HCT116 (cell line): ENCODE results near the gene DAZAP1. TPM values are rescaled to one million over a fixed set of nuclear protein-coding genes. Genes with fewer than 3 reads are reported as not detected.

ENCODE experiments used
- ATAC-seq: fragments of 200-7000 bp; cut with Tn5 transposase; 2 replicates; pipeline ENCODE4 v1.9.1; 2020; ENCODE audit warnings: mild to moderate bottlenecking, moderate library complexity
- BruUV-seq: library from RNA; stranded (reverse); fragments of 400-500 nt; replicated peaks from 2 replicates; lab custom pipeline; 2021; lab: Mats Ljungman, UMichigan
- CTCF ChIA-PET: fragments of 300-600 bp; sonication (Branson Sonifier 250); formaldehyde crosslinking; loops from one replicate; lab custom pipeline; 2021; ENCODE audit warnings: antibody characterized with exemption; lab: Charles Lee
- POLR2A ChIA-PET: fragments of 300-600, 350-600 bp; sonication (Branson Sonifier 250); formaldehyde crosslinking; loops from one replicate; lab custom pipeline; 2021; ENCODE audit warnings: antibody characterized with exemption; lab: Charles Lee
- RAD21 ChIA-PET, 2 experiments: fragments of 300-600 bp; sonication (Branson Sonifier 250); formaldehyde crosslinking; loops; one replicate each; lab custom pipeline; 2023; ENCODE audit warnings: low total read pairs in 2 of 2; ENCODE audit not compliant: uncharacterized antibody in 2 of 2, unreplicated experiment in 2 of 2, low non-redundant PET in 1 of 2; lab: Charles Lee
- DNase-seq: peaks from one replicate; pipeline ENCODE4 v3.0.0-alpha.2; 2010; ENCODE audit warnings: low read depth, low spot score
- H2AFZ ChIP-seq: fragments of 200-600 bp; shearing (Covaris generic), sonication (generic); 2 replicates; pipeline ENCODE4 v1.6.1; 2017; ENCODE audit warnings: low read depth, mixed run types, mixed read lengths, antibody characterized with exemption, low read length; ENCODE audit not compliant: poor library complexity, severe bottlenecking
- H3K27ac ChIP-seq: 2 replicates; pipeline ENCODE4 v1.5.1; 2012; ENCODE audit warnings: low read depth, low read length
- H3K27me3 ChIP-seq: fragments of 200-600 bp; sonication (generic); 2 replicates; pipeline ENCODE4 v1.6.1; 2016; ENCODE audit warnings: mixed run types, low read length, mixed read lengths; ENCODE audit not compliant: insufficient read depth
- H3K36me3 ChIP-seq, 2 experiments: fragments of 200-500 bp in 1 of 2; fragments of 200-600 bp in 1 of 2; sonication (Bioruptor generic) in 1 of 2; sonication (generic) in 1 of 2; 2 replicates each; pipeline versions ENCODE4 v1.5.1 to v1.6.1; 2014 to 2016; ENCODE audit warnings: low read length in 2 of 2, inconsistent platforms in 1 of 2, mixed read lengths in 1 of 2, mixed run types in 1 of 2; ENCODE audit not compliant: insufficient read depth in 2 of 2, control insufficient read depth in 1 of 2
- H3K4me1 ChIP-seq, 2 experiments: fragments of 200-600 bp in 1 of 2; sonication (generic) in 1 of 2; 2 replicates each; pipeline versions ENCODE4 v1.5.1 to v1.6.1; 2012 to 2017; ENCODE audit warnings: low read length in 2 of 2, inconsistent platforms in 1 of 2, mild to moderate bottlenecking in 1 of 2, mixed read lengths in 1 of 2, mixed run types in 1 of 2, moderate library complexity in 1 of 2; ENCODE audit not compliant: insufficient read depth in 2 of 2, control insufficient read depth in 1 of 2
- H3K4me2 ChIP-seq: fragments of 200-600 bp; sonication (generic); 2 replicates; pipeline ENCODE4 v1.6.1; 2017; ENCODE audit warnings: mixed run types, low read length, mixed read lengths
- H3K4me3 ChIP-seq, 2 experiments: fragments of 200-600 bp in 1 of 2; sonication (generic) in 1 of 2; replicated peaks in 1 of 2; 2 replicates each; pipeline ENCODE4 v1.5.1; 2011 to 2016; ENCODE audit warnings: low read length in 2 of 2, control low read depth in 1 of 2, low read depth in 1 of 2, mild to moderate bottlenecking in 1 of 2, mixed read lengths in 1 of 2, mixed run types in 1 of 2
- H3K79me2 ChIP-seq: fragments of 200-600 bp; sonication (generic); 2 replicates; pipeline ENCODE4 v1.6.1; 2017; ENCODE audit warnings: mild to moderate bottlenecking, mixed run types, low read length, moderate library complexity, mixed read lengths; ENCODE audit not compliant: insufficient read depth
- H3K9ac ChIP-seq: fragments of 200-600 bp; sonication (generic); 2 replicates; pipeline ENCODE4 v1.6.1; 2016; ENCODE audit warnings: low read length, mixed read lengths
- H3K9me2 ChIP-seq: fragments of 200-600 bp; sonication (generic), shearing (Covaris generic); 2 replicates; pipeline ENCODE4 v1.6.1; 2017; ENCODE audit warnings: mixed run types, mild to moderate bottlenecking, moderate library complexity; ENCODE audit not compliant: insufficient read depth
- H3K9me3 ChIP-seq, 2 experiments: fragments of 200-500 bp in 1 of 2; fragments of 200-600 bp in 1 of 2; sonication (Bioruptor generic) in 1 of 2; sonication (generic) in 1 of 2; 2 replicates each; pipeline ENCODE4 v1.6.1; 2014 to 2017; ENCODE audit warnings: low read length in 2 of 2, mixed read lengths in 2 of 2, inconsistent platforms in 1 of 2, low read depth in 1 of 2, mild to moderate bottlenecking in 1 of 2, mixed run types in 1 of 2, moderate library complexity in 1 of 2; ENCODE audit not compliant: control insufficient read depth in 1 of 2, insufficient read depth in 1 of 2
- H4K20me1 ChIP-seq: fragments of 200-600 bp; sonication (generic), shearing (Covaris generic); 2 replicates; pipeline ENCODE4 v1.6.1; 2017; ENCODE audit warnings: mixed run types, mild to moderate bottlenecking, moderate library complexity; ENCODE audit not compliant: insufficient read depth
- ELF1 ChIP-seq: IDR thresholded peaks from 2 replicates; pipeline ENCODE4 v1.6.1; 2012; ENCODE audit warnings: low read depth, borderline replicate concordance
- MAX ChIP-seq: IDR thresholded peaks from 2 replicates; pipeline ENCODE4 v1.6.1; 2012
- POLR2AphosphoS5 ChIP-seq: IDR thresholded peaks from 2 replicates; pipeline ENCODE4 v1.6.1; 2011; ENCODE audit warnings: mild to moderate bottlenecking, low read depth, low read length, moderate library complexity
- SP1 ChIP-seq: IDR thresholded peaks from 2 replicates; pipeline ENCODE4 v1.6.1; 2012; ENCODE audit warnings: low read depth
- SRF ChIP-seq: IDR thresholded peaks from 2 replicates; pipeline ENCODE4 v1.6.1; 2012; ENCODE audit warnings: low read depth
- ZFX ChIP-seq: fragments of 450-650 bp; IDR thresholded peaks from 2 replicates; pipeline ENCODE4 v1.6.1; 2017
- ZNF274 ChIP-seq: fragments of 200-500 bp; sonication (Bioruptor generic); IDR thresholded peaks from 2 replicates; pipeline ENCODE4 v1.6.1; 2014; ENCODE audit warnings: mild to moderate bottlenecking, low read depth, low read length, inconsistent platforms
- intact Hi-C: fragments of 100-400 bp; cut with micrococcal nuclease; formaldehyde crosslinking; loops from 2 replicates; pipeline ENCODE4 v1.10.0; 2022
- total RNA-seq: library from RNA; stranded (reverse); gene quantifications from one replicate; pipeline ENCODE4 v1.2.1, GENCODE V29; 2021; ENCODE audit not compliant: unreplicated experiment
- TF ChIP-seq, protein P1 (sequence below), 3 experiments: fragments of 200-600 bp in 1 of 3; sonication (generic) in 1 of 3; IDR thresholded peaks in 2 of 3; conservative IDR thresholded peaks in 1 of 3; 2 replicates each; pipeline ENCODE4 v1.5.1; 2012 to 2017; ENCODE audit warnings: low read depth in 2 of 3, low read length in 2 of 3, antibody characterized with exemption in 1 of 3, borderline replicate concordance in 1 of 3, control low read depth in 1 of 3, mild to moderate bottlenecking in 1 of 3, mixed read lengths in 1 of 3, mixed run types in 1 of 3, moderate library complexity in 1 of 3; ENCODE audit not compliant: insufficient read depth in 1 of 3

Gene DAZAP1
- total RNA-seq, 1 experiment from 2014 or later, result 191 TPM

DNA sequence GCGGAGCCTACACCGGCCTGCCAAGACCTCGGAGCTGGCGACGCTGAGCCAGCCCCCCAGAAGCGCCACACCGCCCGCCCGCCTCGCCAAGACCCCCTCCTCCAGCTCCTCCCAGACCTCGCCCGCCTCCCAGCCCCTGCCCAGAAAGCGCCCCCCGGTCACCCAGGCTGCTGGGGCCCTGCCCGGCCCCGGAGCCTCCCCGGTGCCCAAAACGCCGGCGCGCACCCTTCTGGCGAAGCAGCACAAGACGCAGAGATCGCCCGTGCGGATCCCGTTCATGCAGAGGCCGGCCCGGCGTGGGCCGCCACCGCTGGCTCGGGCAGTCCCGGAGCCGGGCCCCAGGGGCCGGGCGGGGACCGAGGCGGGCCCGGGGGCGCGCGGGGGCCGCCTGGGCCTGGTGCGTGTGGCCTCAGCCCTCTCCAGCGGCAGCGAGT, 61.5 kb downstream of the DAZAP1 start (continued):
- TF ChIP-seq SP1 (no peak), SRF (no peak), ZNF274 (no peak), ELF1 (no peak), POLR2AphosphoS5 (no peak)
- TF ChIP-seq, protein P1, sequence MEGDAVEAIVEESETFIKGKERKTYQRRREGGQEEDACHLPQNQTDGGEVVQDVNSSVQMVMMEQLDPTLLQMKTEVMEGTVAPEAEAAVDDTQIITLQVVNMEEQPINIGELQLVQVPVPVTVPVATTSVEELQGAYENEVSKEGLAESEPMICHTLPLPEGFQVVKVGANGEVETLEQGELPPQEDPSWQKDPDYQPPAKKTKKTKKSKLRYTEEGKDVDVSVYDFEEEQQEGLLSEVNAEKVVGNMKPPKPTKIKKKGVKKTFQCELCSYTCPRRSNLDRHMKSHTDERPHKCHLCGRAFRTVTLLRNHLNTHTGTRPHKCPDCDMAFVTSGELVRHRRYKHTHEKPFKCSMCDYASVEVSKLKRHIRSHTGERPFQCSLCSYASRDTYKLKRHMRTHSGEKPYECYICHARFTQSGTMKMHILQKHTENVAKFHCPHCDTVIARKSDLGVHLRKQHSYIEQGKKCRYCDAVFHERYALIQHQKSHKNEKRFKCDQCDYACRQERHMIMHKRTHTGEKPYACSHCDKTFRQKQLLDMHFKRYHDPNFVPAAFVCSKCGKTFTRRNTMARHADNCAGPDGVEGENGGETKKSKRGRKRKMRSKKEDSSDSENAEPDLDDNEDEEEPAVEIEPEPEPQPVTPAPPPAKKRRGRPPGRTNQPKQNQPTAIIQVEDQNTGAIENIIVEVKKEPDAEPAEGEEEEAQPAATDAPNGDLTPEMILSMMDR (IDR thresholded peaks at IDR 0.05 in 2 of 3, conservative IDR thresholded peaks at IDR 0.05 in 1 of 3; ENCODE audit: borderline replicate concordance in 1 of 3, insufficient read depth in 1 of 3, low read depth in 2 of 3, low read length in 2 of 3), result 0 out of 6 replicates have a peak, but pooled peaks of 1 of the 3 experiments have one; percentile 18

DNA sequence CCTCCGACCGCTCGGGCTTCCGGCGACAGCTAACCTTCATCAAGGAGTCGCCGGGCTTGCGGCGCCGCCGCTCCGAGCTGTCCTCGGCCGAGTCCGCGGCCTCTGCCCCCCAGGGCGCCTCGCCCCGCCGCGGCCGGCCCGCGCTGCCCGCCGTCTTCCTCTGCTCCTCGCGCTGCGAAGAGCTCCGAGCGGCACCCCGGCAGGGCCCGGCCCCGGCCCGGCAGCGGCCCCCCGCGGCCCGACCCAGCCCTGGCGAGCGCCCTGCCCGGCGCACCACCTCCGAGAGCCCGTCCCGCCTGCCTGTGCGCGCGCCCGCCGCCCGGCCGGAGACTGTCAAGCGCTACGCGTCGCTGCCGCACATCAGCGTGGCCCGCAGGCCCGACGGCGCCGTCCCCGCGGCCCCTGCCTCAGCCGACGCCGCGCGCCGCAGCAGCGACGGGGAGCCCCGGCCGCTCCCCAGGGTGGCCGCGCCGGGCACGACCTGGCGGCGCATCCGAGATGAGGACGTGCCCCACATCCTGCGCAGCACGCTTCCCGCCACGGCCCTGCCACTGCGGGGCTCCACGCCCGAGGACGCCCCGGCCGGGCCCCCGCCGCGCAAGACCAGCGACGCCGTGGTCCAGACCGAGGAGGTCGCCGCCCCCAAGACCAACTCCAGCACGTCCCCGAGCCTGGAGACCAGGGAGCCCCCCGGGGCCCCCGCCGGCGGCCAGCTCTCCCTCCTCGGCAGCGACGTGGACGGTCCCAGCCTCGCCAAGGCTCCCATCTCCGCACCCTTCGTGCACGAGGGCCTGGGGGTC, 62.1 kb downstream of the DAZAP1 start:
- Histone ChIP-seq H3K27me3 (no peaks in the 10 kb centered on the region), H3K4me2 (peak overlapping the region; percentile 96), H3K4me3 (peak overlapping the region; percentile 57 to 66), H3K79me2 (peaks cover 11% of the 10 kb centered on the region; the same call in 1 of the 2 replicates), H3K36me3 (no peaks in the 10 kb centered on the region; a peak in 1 of 4 replicates), H3K9me3 (no peaks in the 10 kb centered on the region), H3K9ac (peak overlapping the region; percentile 69), H3K27ac (peak overlapping the region; percentile 91), H3K9me2 (no peaks in the 10 kb centered on the region), H2AFZ (no peak overlapping the region), H3K4me1 (peaks cover 19 to 39% of the 10 kb centered on the region in 2 experiments), H4K20me1 (no peaks in the 10 kb centered on the region)
- no TSS peak for BruUV-seq
- RAD21 ChIA-PET, result interaction anchor here in 1 of 2 experiments (0.6 kb wide), 1 partner anchor 112 kb away, joined by 3 read pairs; no protein-coding TSS in a partner anchor
- CTCF ChIA-PET, result no interaction called here
- TF ChIP-seq MAX (peak; percentile 31; the same call in 1 of the 2 replicates), SP1 (no peak), ZFX (peak; percentile 71)
- POLR2A ChIA-PET, result no interaction called here
- DNase-seq (no peak), ATAC-seq (peak; percentile 35)
- intact Hi-C loops, result loop anchor here (1.0 kb wide), 1 partner anchor 10 kb away; the partner anchor contains the start of gene C19orf25
